SK-N-MC (cell line): Measurements from ENCODE around the gene SVOP.

Experiments used
- EZH2 ChIP-seq: fragments of 200-600 bp; sonication (generic); IDR thresholded peaks from one replicate; pipeline ENCODE4 v1.6.1; 2017; ENCODE audit warnings: antibody characterized with exemption
- POLR2AphosphoS5 ChIP-seq: IDR thresholded peaks from 2 replicates; pipeline ENCODE4 v1.6.1; 2012; ENCODE audit warnings: mild to moderate bottlenecking, low read depth, low read length, borderline replicate concordance

- TF ChIP-seq EZH2 (no peak), POLR2AphosphoS5 (no peak)
These were observed 155.7 kb downstream of the SVOP start for GRCh38 chr12:108865169-108865568.
